ENCODE data around the gene CTNNA3. TPM values are rescaled to one million over a fixed set of nuclear protein-coding genes. Genes with fewer than 3 reads are reported as not detected.

CTNNA3 gene
- total and polyA plus RNA-seq, 12 donors, result 0.03 to 14.4 (median 0.47) TPM; not detected in 1

- no peak overlapping the region for H3K27ac ChIP-seq
- H3K4me3 ChIP-seq, result no peak overlapping the region
- H3K4me1 ChIP-seq (replicated peaks in 1 of 2), result peaks cover 7 to 9% of the 10 kb centered on the region in 2 donors
- H3K9me3 ChIP-seq (replicated peaks in 1 of 3), result no peaks in the 10 kb centered on the region
- no peaks in the 10 kb centered on the region for H3K36me3 ChIP-seq (replicated peaks in 1 of 2)
- H3K27me3 ChIP-seq, result no peaks in the 10 kb centered on the region
- no peak for TF ChIP-seq POLR2A (IDR thresholded peaks at IDR 0.05)
- peak in 1 of 6 experiments; percentile 19 for TF ChIP-seq CTCF (IDR thresholded peaks at IDR 0.05)
- peak; percentile 48 to 87 (median 66) for DNase-seq
- intact Hi-C loops (cut with DNase I), result no loop called here
- 28 to 31% (median 29%) methylated on average over 5 of the region's 5 CpGs for WGBS, 4 donors
These were observed 754.5 kb downstream of the CTNNA3 start for GRCh38 chr10:66941491-66941890.

GRCh38 chr10:66940965-66941364 lies 755.0 kb downstream of the CTNNA3 start:
- no peak overlapping the region for H3K4me3 ChIP-seq
- WGBS, 4 donors, result 22 to 35% (median 32%) methylated on average over 3 of the region's 3 CpGs
- peaks cover 7 to 9% of the 10 kb centered on the region in 2 donors for H3K4me1 ChIP-seq (replicated peaks in 1 of 2)
- H3K27ac ChIP-seq, result no peak overlapping the region
- intact Hi-C loops (cut with DNase I), result no loop called here
- TF ChIP-seq POLR2A (IDR thresholded peaks at IDR 0.05) (no peak), CTCF (IDR thresholded peaks at IDR 0.05) (no peak)
- H3K36me3 ChIP-seq (replicated peaks in 1 of 2), result no peaks in the 10 kb centered on the region
- H3K9me3 ChIP-seq (replicated peaks in 1 of 3), result no peaks in the 10 kb centered on the region
- no peaks in the 10 kb centered on the region for H3K27me3 ChIP-seq
- DNase-seq, result no peak

GRCh38 chr10:66934711-66935110 lies 761.3 kb downstream of the CTNNA3 start:
- Histone ChIP-seq H3K27ac (no peak overlapping the region), H3K4me3 (no peak overlapping the region), H3K36me3 (replicated peaks in 1 of 2) (no peaks in the 10 kb centered on the region), H3K4me1 (replicated peaks in 1 of 2) (no peaks in the 10 kb centered on the region), H3K27me3 (peaks cover 7% of the 10 kb centered on the region), H3K9me3 (replicated peaks in 1 of 3) (no peaks in the 10 kb centered on the region)
- intact Hi-C loops (cut with DNase I), result no loop called here
- no peak for TF ChIP-seq CTCF (IDR thresholded peaks at IDR 0.05)
- no peak for TF ChIP-seq POLR2A (IDR thresholded peaks at IDR 0.05)
- DNase-seq, result no peak

GRCh38 chr10:66931949-66932343 lies 764.0 kb downstream of the CTNNA3 start:
- peak overlapping the region in 1 of 5 donors; percentile 4 for H3K27ac ChIP-seq
- intact Hi-C loops (cut with DNase I), result no loop called here
- H3K27me3 ChIP-seq, result peaks cover 22% of the 10 kb centered on the region
- H3K4me1 ChIP-seq (replicated peaks in 1 of 2), result no peaks in the 10 kb centered on the region
- H3K36me3 ChIP-seq (replicated peaks in 1 of 2), result no peaks in the 10 kb centered on the region
- TF ChIP-seq CTCF (IDR thresholded peaks at IDR 0.05) (no peak), POLR2A (IDR thresholded peaks at IDR 0.05) (no peak)
- no peak overlapping the region for H3K4me3 ChIP-seq
- DNase-seq, result peak in 1 of 7 donors; percentile 70
- WGBS, 4 donors, result 31 to 41% (median 36%) methylated on average over 3 of the region's 3 CpGs
- H3K9me3 ChIP-seq (replicated peaks in 1 of 3), result no peaks in the 10 kb centered on the region
